Cardiac fibroblast (primary cell): ENCODE measurements around the gene AMMECR1.

Experiments used
- DNase-seq, 2 donors: peaks; one replicate each; pipeline versions ENCODE4 v3.0.0 to v3.0.0-alpha.2; 2010; ENCODE audit warnings: low read depth in 2 of 2
- H3K4me3 ChIP-seq, 2 donors: replicated peaks in 1 of 2; 1 replicate in 1 of 2; 2 replicates in 1 of 2; pipeline ENCODE4 v1.5.1; 2011; ENCODE audit warnings: low read depth in 2 of 2, low read length in 2 of 2, mild to moderate bottlenecking in 2 of 2, moderate library complexity in 1 of 2
- CTCF ChIP-seq: IDR thresholded peaks from one replicate; pipeline ENCODE4 v1.5.1; 2011; ENCODE audit warnings: low read depth, mild to moderate bottlenecking, low read length, inconsistent platforms

AMMECR1 gene

GRCh38 chrX:110268395-110268794 is 49.5 kb downstream of the AMMECR1 start:
- no peak overlapping the region for H3K4me3 ChIP-seq
- DNase-seq = no peak
- TF ChIP-seq CTCF = no peak

GRCh38 chrX:110267874-110268273 is 50.0 kb downstream of the AMMECR1 start:
- no peak for TF ChIP-seq CTCF
- no peak overlapping the region for H3K4me3 ChIP-seq
- DNase-seq = no peak

GRCh38 chrX:110265661-110266060 is 52.2 kb downstream of the AMMECR1 start:
- TF ChIP-seq CTCF = no peak
- DNase-seq = no peak
- H3K4me3 ChIP-seq = no peak overlapping the region

GRCh38 chrX:110259117-110259516 is 58.8 kb downstream of the AMMECR1 start:
- H3K4me3 ChIP-seq = no peak overlapping the region
- no peak for TF ChIP-seq CTCF

GRCh38 chrX:110258552-110258951 is 59.3 kb downstream of the AMMECR1 start:
- no peak for TF ChIP-seq CTCF
- DNase-seq = peak in 1 of 2 donors; percentile 62
- H3K4me3 ChIP-seq = no peak overlapping the region

More at GRCh38 chrX:110259117-110259516, 58.8 kb downstream of the AMMECR1 start:
- DNase-seq = no peak

GRCh38 chrX:110257889-110258288 is 60.0 kb downstream of the AMMECR1 start:
- DNase-seq = no peak
- TF ChIP-seq CTCF = no peak
- no peak overlapping the region for H3K4me3 ChIP-seq

GRCh38 chrX:110252711-110253110 is 65.2 kb downstream of the AMMECR1 start:
- no peak for TF ChIP-seq CTCF
- H3K4me3 ChIP-seq = no peak overlapping the region
- no peak for DNase-seq
